Stimulated activated CD8-positive, alpha-beta memory T cell treated with anti-CD3 and anti-CD28 coated beads, Interleukin-7, amount 100 ng/mL, for 1 hour (primary cell): ENCODE data around the gene RBMY1D.
"Not testable (repeated sequence)": the region's sequence is repeated elsewhere in the genome, so short reads cannot be mapped to it uniquely, and the experiment has no call there.

Source experiments
- DNase-seq, 2 donors: peaks; one replicate each; pipeline ENCODE4 v3.0.0-alpha.2; 2020; ENCODE audit warnings: low read depth in 2 of 2

Gene RBMY1D

GRCh38 chrY:21894426-21894825, at the start of gene RBMY1D:
Gene RBMY1D (minus strand): TSS chrY:21894526. CDS start chrY:21892513, 2,013 bp downstream.
- not testable (repeated sequence) for DNase-seq

DNA sequence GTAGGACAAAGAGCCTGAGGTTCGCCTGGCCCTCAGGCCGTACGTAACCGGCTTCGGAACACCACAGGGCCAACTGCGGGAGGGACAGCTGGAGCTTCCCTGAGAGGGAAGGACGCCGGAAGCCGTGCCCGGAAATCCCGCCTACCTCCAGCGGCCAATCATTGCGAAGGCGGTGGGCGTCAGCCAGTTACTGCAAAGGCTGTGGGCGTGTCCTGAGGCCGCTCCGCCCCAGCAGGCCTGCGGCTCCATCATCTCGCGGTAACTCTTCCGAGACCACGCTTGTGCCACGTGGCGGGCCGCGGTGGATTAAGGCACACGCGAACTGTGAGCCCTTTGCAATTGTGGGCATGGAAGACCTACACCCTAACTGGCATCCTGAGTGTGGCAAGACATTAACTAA, 23.6 kb upstream of the RBMY1D start, which contains the start of gene RBMY1E:
Gene RBMY1E (minus strand): TSS at position 101 of the 400 bp plus-strand sequence. CDS start 1,978 bp downstream, outside the sequence.
- DNase-seq, result not testable (repeated sequence)

GRCh38 chrY:21869407-21870076, 24.8 kb downstream of the RBMY1D start:
- not testable (repeated sequence) for DNase-seq

GRCh38 chrY:21845481-21845880, 48.8 kb downstream of the RBMY1D start:
- DNase-seq, result no peak

GRCh38 chrY:21842090-21842489, 52.2 kb downstream of the RBMY1D start:
- DNase-seq, result no peak

- DNase-seq, result no peak
These were observed 54.8 kb downstream of the RBMY1D start for GRCh38 chrY:21839489-21839888.

GRCh38 chrY:21836343-21836742, 58.0 kb downstream of the RBMY1D start:
- no peak for DNase-seq

DNA sequence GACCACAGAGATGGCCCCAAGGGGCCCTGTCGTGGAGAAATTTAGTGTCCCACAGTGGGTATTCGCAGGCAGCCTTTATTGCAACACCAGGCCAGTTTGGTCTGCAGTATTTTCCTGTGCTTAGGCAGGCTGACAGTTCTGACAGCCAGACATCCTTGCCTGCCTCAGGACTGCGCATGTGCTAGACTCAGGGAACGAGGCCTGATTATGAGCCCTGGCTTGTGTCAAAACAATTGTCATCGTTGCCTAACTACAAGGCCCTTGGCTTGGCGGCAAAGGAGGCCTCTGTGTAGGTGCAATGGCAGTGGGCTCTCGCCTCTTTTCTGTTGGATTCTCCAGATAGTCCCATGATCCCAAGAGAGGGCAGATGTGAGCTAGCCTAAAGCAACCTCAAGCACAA, 59.3 kb downstream of the RBMY1D start:
- no peak for DNase-seq
